Measurements from ENCODE around the gene PHF21A.

The PHF21A gene

GRCh38 chr11:46121301-46121723 is at the start of gene PHF21A:
TSS of gene PHF21A (minus strand) at chr11:46121454. CDS start at chr11:46084219, 37,235 bp downstream.
- DNase-seq: peak; percentile 94

- no peak for DNase-seq
Observed at GRCh38 chr11:46170797-46171196, 49.5 kb upstream of the PHF21A start.

- no peak for DNase-seq
Observed at GRCh38 chr11:46162700-46163099, 41.4 kb upstream of the PHF21A start.

GRCh38 chr11:46161201-46161600 is 39.9 kb upstream of the PHF21A start:
- no peak for DNase-seq

- no peak for DNase-seq
Observed at GRCh38 chr11:46160100-46160499, 38.8 kb upstream of the PHF21A start.

- no peak for DNase-seq
Observed at GRCh38 chr11:46159680-46160079, 38.4 kb upstream of the PHF21A start.

GRCh38 chr11:46149826-46150225 is 28.6 kb upstream of the PHF21A start:
- no peak for DNase-seq

GRCh38 chr11:46149342-46149741 is 28.1 kb upstream of the PHF21A start:
- DNase-seq: no peak

- DNase-seq: no peak
Observed at GRCh38 chr11:46144741-46145140, 23.5 kb upstream of the PHF21A start.

- DNase-seq: no peak
Observed at GRCh38 chr11:46143049-46143806, 22.0 kb upstream of the PHF21A start.

- no peak for DNase-seq
Observed at GRCh38 chr11:46142561-46142960, 21.3 kb upstream of the PHF21A start.

- DNase-seq: no peak
Observed at GRCh38 chr11:46141597-46141996, 20.3 kb upstream of the PHF21A start.

- DNase-seq: no peak
Observed at GRCh38 chr11:46134540-46134939, 13.3 kb upstream of the PHF21A start.

GRCh38 chr11:46134061-46134460 is 12.8 kb upstream of the PHF21A start:
- DNase-seq: no peak

GRCh38 chr11:46133119-46133518 is 11.9 kb upstream of the PHF21A start:
- no peak for DNase-seq

GRCh38 chr11:46130286-46130940 is 9.2 kb upstream of the PHF21A start:
- DNase-seq: no peak

- DNase-seq: no peak
Observed at GRCh38 chr11:46129133-46129532, 7.9 kb upstream of the PHF21A start.

- peak; percentile 84 for DNase-seq
Observed at GRCh38 chr11:46127150-46127638, 5.9 kb upstream of the PHF21A start.

GRCh38 chr11:46125284-46125683 is 4.0 kb upstream of the PHF21A start:
- no peak for DNase-seq

GRCh38 chr11:46122945-46123715 is 1.9 kb upstream of the PHF21A start:
- DNase-seq: no peak

GRCh38 chr11:46121724-46122477 is 647 bp upstream of the PHF21A start:
- DNase-seq: peak; percentile 88

Measured in CD4-positive, alpha-beta T cell treated with Interleukin-21 for 1 hour (primary cell).